Measurements from ENCODE around the gene SETD5.
"Not testable (repeated sequence)": the region's sequence is repeated elsewhere in the genome, so short reads cannot be mapped to it uniquely, and the experiment has no call there.

Gene SETD5

DNA sequence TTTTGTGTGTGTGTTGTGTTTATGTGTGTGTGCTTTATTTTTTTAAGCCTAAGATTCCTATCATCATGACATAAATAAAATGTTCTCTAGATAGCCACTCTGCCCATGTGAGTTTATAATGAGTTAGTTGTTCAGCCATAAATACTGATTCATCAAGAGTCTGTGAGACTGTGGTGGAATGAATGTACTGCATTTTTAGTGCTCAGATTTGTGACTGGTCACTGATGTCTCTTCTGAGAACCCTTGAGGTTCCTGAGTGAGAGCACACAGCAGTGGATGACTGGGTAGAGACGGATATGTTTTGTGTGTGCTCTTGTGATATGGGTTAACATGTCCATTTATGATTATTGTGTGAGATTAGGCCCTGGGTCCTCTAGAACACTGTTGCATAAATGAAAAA, 51.2 kb downstream of the SETD5 start:
- in situ Hi-C loops (cut with MboI; ENCODE audit: low sequenced_read_pairs) = no loop called here

- in situ Hi-C loops (cut with MboI; ENCODE audit: low sequenced_read_pairs) = no loop called here
These were observed 52.7 kb downstream of the SETD5 start for GRCh38 chr3:9450126-9450525.

DNA sequence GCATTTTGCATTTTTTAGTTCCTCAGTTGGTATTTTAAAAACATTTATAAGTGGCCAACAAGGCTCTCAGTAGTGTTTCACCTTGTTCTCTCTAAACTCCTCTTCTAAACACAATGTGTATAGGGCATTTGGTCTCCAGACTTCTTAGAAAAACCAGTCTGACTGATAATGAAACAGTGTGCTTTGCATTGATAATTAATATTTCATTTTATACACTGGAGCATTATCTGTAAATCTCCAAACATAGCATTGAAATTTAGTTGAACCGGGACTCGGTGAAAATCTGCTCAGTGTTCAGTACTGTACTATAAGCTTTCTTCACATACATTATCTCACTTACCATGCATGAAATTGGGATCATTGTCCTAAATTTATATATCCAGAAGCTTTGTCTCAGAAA, 53.6 kb downstream of the SETD5 start:
- in situ Hi-C loops (cut with MboI; ENCODE audit: low sequenced_read_pairs) = no loop called here

GRCh38 chr3:9452417-9452816, 55.0 kb downstream of the SETD5 start:
- in situ Hi-C loops (cut with MboI; ENCODE audit: low sequenced_read_pairs) = no loop called here

DNA sequence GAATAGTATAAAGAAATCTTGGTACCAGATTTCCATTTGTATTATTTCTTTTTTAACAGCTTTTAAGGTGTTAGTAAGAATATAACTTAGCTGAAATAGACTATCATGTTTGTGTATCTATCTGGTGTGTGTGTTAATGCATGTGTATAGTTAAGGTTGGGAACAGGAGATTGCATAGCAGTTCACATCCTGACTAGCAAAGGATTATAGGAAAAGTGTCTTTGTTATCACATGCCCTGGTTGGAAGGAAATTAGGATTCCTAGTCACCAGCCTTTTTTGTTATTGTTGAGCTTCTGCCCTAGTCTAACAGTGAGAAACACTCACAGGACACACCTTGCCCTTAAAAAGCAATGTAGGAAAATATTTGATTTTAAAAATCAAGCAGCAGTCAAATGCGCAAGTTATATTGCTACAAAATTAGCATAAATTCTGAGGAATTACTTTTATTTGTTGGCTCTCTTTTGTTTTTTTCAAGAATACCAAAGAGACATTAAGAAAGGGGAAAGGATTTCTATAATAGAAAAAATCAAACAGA, 58.2 kb downstream of the SETD5 start:
- in situ Hi-C loops (cut with MboI; ENCODE audit: low sequenced_read_pairs) = no loop called here

GRCh38 chr3:9467451-9467850, 70.0 kb downstream of the SETD5 start:
- in situ Hi-C loops (cut with MboI; ENCODE audit: low sequenced_read_pairs) = no loop called here

DNA sequence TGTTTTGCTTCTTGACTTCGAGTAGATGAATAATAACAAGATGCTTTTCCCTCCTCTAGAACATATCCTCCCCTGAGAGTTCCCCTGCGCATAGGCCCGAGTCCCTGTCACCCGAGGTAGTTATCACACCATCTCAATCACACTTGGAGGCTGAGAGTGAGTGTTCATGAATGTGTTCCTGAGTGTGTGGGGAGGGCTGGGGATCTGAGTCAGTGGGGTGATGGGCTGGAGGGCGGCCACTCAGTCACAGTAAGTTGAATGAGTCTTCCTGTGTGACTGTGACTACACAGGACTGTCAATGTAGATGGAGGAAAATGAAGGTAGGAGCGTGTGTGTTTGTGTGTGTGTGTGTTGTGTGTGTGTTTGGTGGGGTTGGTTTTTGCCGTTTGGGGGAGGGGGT, 71.0 kb downstream of the SETD5 start:
- in situ Hi-C loops (cut with MboI; ENCODE audit: low sequenced_read_pairs) = no loop called here

DNA sequence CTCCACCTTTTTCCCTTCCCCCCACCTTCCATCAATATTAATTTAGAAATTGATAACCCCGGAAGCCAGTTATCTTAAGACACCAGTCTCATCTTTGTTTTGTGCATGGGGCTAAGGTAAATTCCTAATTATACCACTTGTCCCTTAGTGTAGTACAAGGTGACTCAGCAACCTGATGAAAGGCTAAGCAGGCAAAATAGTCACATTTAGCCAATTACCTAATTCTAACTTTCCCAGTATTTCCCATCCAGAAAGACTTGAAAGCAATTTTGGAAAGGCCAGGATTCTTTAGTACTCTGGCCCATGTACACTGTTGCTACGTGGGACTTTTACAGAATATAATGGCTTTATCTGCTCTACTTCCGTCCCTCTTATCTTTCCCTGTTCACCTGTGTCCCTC, 72.6 kb downstream of the SETD5 start:
- in situ Hi-C loops (cut with MboI; ENCODE audit: low sequenced_read_pairs) = no loop called here

DNA sequence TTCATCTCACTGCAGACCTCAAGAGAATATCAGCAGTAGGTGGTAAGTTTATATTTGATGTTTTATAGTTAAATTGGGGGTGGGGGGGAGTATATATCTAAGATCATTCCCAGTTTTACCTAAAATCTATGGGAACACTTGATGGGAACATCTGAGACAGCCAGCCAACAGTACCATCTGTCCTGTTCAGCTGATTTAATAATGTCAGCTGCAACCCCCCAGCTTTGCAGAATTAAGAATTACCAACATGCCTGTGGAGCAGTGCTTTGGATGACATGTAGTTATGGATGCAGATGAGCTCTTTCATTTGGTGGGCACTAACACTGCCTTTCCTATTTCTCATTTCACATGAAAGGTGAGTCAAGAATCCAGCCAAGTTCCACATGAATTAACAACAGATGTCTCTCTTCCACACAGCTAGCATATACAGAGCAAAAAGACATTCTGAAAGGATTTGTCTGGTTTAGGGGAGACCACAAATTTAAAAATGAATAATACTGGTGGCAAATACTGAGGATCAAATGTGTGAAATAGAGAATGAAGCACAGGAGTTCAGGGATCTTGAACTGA, 76.2 kb downstream of the SETD5 start:
- in situ Hi-C loops (cut with MboI; ENCODE audit: low sequenced_read_pairs) = no loop called here

- in situ Hi-C loops (cut with MboI; ENCODE audit: low sequenced_read_pairs) = no loop called here
These were observed 77.1 kb downstream of the SETD5 start for GRCh38 chr3:9474482-9474881.

GRCh38 chr3:9476935-9477334, 79.5 kb downstream of the SETD5 start:
- in situ Hi-C loops (cut with MboI; ENCODE audit: low sequenced_read_pairs) = no loop called here

GRCh38 chr3:9480265-9480664, 82.8 kb downstream of the SETD5 start:
- in situ Hi-C loops (cut with MboI; ENCODE audit: low sequenced_read_pairs) = no loop called here

DNA sequence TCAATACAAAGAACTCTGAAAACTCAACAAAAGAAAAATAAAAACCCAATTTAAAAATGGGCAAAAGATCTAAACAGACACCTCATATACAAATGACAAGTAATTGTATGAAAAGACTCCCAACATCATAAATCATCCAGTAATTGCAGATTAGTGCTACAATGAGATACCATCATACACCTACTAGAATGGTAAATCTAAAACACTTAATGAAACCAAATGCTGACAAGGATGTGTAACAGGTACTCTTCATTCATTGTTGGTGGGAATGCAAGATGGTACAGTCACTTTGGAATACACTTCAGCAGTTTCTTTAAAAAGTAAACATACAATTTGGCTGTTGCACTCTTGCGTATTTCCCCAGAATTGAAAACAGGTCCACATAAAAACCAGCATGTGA, 87.8 kb downstream of the SETD5 start:
- in situ Hi-C loops (cut with MboI; ENCODE audit: low sequenced_read_pairs) = no loop called here

GRCh38 chr3:9491506-9491905, 94.1 kb downstream of the SETD5 start:
- in situ Hi-C loops (cut with MboI; ENCODE audit: low sequenced_read_pairs) = no loop called here

DNA sequence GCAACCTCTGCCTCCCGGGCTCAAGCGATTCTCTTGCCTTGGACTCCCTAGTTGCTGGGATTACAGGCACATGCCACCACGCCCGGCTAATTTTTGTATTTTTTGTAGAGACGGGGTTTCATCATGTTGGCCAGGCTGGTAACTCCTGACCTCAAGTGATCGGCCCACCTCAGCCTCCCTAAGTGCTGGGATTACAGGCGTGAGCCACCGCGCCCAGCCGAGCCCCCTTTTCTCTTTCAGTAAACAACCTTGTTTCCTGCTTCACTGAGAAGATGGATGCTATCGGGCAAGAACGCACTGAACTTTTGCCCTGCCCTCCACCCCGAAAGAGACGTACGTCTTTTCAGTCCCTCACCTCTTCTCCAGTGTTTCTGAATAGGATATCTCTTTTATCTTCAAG, 96.6 kb downstream of the SETD5 start:
- in situ Hi-C loops (cut with MboI; ENCODE audit: low sequenced_read_pairs) = not testable (repeated sequence)

- in situ Hi-C loops (cut with MboI; ENCODE audit: low sequenced_read_pairs) = no loop called here
These were observed 99.5 kb downstream of the SETD5 start for GRCh38 chr3:9496893-9497292.

DNA sequence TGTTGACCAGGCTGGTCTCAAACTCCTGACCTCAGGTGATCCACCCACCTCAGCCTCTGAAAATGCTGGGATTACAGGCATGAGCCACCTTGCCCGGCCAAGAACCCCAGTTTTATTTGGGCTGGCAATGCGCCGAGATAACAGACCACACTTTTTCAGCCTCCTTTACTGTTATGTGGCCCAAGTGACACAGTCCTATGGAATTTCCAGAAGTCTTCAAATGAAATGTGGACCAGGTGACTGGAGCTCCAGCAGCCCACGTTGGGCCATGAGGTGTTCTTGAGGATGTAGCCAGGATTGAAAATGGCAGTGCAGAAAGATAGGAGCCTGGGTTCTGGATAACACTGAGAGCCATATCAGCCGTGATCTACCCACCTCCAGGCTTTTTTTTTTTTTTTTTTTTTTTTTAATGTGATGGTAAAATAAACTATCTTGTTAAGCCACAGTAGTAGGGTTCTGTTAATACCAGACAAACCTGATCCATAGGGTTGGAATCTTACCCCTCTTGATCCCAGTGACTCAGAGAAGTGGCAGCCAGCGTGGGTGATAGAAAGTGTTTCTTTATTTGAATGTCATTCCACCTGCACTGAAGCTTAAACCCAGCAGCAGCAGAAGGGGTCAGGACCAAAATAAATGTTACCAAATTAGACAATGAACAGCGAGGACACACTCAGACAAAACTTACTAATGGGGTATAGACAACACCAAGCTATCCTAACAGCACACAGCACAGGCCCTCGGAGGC, 100.6 kb downstream of the SETD5 start:
- in situ Hi-C loops (cut with MboI; ENCODE audit: low sequenced_read_pairs) = no loop called here

DNA sequence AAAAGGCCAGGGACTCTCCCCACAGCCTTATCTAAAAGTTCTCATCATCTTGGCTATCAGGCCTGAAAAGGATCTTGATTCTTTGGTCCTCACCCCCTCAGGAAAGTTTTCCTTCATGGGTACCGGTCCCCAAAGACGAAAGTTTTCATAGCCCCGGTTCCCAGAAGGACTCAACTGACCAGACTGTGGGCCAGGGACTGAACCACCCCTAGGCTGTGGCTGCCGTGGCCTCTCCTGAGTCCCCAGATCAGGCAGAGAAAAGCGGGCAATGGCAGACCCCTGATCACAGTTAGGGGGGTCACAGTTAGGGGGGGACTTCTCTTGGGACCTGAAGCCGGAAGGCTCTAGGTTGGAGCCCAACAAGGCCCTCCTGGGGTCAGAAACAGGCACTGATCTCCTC, 101.4 kb downstream of the SETD5 start:
- in situ Hi-C loops (cut with MboI; ENCODE audit: low sequenced_read_pairs) = no loop called here

DNA sequence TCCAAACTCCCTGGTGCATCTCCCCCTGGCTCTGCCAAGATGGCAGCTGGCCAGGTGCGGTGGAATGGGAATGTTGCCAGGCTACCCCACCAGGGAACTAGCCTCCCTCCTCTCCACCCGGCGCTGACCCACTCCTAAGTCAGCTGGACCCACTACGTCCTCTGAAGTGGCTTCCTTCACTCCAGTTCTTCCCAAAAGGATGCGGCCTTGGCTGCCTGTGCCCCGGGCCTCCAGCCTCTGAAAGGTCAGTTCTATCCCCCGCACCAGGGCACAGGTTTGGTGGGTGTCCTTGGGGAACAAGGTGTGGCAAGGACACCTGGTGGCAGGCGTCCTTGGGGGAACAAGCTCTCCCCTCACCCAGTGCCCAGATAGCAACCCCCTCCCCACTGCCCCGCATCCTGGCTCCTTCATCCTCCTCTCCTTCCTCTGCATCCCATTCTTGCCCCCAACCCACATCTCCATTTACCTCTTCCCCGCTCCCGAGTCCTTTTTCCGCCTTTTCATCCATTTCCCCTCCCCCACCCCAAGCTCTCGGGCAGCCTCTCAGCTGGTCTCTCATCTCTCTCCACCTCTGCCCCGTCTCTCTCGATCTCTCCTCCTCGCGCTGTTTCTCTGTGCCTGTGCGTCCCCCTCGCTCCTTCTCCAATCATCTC, 102.2 kb downstream of the SETD5 start:
- in situ Hi-C loops (cut with MboI; ENCODE audit: low sequenced_read_pairs) = no loop called here

DNA sequence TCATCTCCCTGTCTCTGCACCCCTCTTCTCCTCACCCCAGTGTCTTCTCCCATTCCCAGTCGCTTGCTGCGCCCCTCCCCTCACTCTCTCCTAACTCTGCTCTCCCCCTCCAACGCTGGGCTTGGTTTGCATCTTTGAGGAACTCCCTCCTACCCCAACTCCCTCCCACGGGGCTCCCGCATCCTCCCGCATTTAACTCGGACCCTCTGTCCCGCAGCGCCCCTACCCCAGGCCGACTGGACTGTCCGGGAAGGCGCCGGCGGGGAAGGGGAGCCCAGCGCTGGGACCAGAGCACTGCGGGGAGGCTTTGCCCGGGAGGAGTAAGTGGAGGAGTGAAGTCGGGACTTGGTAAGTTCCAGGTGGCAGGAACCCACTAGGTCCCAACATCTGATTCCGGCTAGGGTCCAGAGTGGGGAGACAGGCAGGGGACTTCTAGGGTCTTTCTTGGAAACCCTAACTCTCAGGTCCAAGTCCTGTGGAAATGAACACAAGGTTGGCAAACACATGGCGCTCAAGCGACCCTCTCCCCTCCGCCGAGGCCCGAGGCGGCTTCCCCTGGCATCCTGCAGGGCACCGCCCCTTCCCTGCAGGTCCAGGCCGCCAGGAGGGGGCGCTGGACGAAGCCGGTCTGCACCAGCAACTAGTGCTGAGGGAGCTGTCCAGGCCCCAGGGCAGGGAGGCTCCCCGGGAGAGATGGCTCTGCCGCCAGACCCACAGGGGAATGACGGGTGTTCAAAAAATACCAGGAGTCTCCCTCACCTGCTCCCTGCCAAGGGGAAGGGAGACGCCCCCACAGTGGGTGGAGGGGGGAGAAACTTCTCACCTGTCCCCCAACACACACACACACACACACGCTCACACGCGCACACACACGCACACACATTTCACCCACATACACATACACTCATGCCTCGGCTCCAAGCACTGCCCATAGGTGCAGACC, 103.0 kb downstream of the SETD5 start:
- in situ Hi-C loops (cut with MboI; ENCODE audit: low sequenced_read_pairs) = no loop called here

GRCh38 chr3:9501226-9501625, 103.8 kb downstream of the SETD5 start:
- in situ Hi-C loops (cut with MboI; ENCODE audit: low sequenced_read_pairs) = no loop called here
